NCI-H1105 treated with DMSO at 0.1 percent for 48 hours (cell line): ENCODE data around the gene TANGO2.

ENCODE experiments used
- DNase-seq: peaks from one replicate; lab custom pipeline; 2025; lab: John Stamatoyannopoulos, UW

Gene TANGO2

GRCh38 chr22:19983741-19984140 lies 37.2 kb upstream of the TANGO2 start:
- DNase-seq: no peak

- DNase-seq: no peak
Measured at GRCh38 chr22:19984201-19984753, 36.6 kb upstream of the TANGO2 start.

GRCh38 chr22:19984851-19985811 lies 35.8 kb upstream of the TANGO2 start:
- DNase-seq: no peak

GRCh38 chr22:19986011-19986409 lies 34.9 kb upstream of the TANGO2 start:
- DNase-seq: no peak

GRCh38 chr22:19986410-19987341 lies 34.2 kb upstream of the TANGO2 start:
- peak; percentile 69 for DNase-seq

GRCh38 chr22:19987394-19988306 lies 33.3 kb upstream of the TANGO2 start:
- DNase-seq: no peak

- DNase-seq: no peak
Measured at GRCh38 chr22:19988331-19988808, 32.5 kb upstream of the TANGO2 start.

GRCh38 chr22:19988965-19989724 lies 31.8 kb upstream of the TANGO2 start:
- DNase-seq: no peak

- no peak for DNase-seq
Measured at GRCh38 chr22:19989725-19990067, 31.2 kb upstream of the TANGO2 start.

- no peak for DNase-seq
Measured at GRCh38 chr22:19990188-19990587, 30.7 kb upstream of the TANGO2 start.

- DNase-seq: no peak
Measured at GRCh38 chr22:19990609-19991394, 30.1 kb upstream of the TANGO2 start.

GRCh38 chr22:19991395-19991644 lies 29.6 kb upstream of the TANGO2 start:
- DNase-seq: no peak

GRCh38 chr22:19991645-19992451 lies 29.1 kb upstream of the TANGO2 start:
- no peak for DNase-seq

GRCh38 chr22:19992481-19992911 lies 28.4 kb upstream of the TANGO2 start:
- no peak for DNase-seq

GRCh38 chr22:19992921-19993355 lies 28.0 kb upstream of the TANGO2 start:
- no peak for DNase-seq

- DNase-seq: no peak
Measured at GRCh38 chr22:19993926-19994325, 27.0 kb upstream of the TANGO2 start.

GRCh38 chr22:19994851-19995610 lies 25.9 kb upstream of the TANGO2 start:
- no peak for DNase-seq
